CD4-positive, alpha-beta T cell treated with Interleukin-10 for 1 hour (primary cell): ENCODE measurements around the gene EEFSEC.

Source experiments
- DNase-seq: peaks from one replicate; pipeline ENCODE4 v3.0.0-alpha.2; 2020

The EEFSEC gene, protein sequence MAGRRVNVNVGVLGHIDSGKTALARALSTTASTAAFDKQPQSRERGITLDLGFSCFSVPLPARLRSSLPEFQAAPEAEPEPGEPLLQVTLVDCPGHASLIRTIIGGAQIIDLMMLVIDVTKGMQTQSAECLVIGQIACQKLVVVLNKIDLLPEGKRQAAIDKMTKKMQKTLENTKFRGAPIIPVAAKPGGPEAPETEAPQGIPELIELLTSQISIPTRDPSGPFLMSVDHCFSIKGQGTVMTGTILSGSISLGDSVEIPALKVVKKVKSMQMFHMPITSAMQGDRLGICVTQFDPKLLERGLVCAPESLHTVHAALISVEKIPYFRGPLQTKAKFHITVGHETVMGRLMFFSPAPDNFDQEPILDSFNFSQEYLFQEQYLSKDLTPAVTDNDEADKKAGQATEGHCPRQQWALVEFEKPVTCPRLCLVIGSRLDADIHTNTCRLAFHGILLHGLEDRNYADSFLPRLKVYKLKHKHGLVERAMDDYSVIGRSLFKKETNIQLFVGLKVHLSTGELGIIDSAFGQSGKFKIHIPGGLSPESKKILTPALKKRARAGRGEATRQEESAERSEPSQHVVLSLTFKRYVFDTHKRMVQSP

DNA sequence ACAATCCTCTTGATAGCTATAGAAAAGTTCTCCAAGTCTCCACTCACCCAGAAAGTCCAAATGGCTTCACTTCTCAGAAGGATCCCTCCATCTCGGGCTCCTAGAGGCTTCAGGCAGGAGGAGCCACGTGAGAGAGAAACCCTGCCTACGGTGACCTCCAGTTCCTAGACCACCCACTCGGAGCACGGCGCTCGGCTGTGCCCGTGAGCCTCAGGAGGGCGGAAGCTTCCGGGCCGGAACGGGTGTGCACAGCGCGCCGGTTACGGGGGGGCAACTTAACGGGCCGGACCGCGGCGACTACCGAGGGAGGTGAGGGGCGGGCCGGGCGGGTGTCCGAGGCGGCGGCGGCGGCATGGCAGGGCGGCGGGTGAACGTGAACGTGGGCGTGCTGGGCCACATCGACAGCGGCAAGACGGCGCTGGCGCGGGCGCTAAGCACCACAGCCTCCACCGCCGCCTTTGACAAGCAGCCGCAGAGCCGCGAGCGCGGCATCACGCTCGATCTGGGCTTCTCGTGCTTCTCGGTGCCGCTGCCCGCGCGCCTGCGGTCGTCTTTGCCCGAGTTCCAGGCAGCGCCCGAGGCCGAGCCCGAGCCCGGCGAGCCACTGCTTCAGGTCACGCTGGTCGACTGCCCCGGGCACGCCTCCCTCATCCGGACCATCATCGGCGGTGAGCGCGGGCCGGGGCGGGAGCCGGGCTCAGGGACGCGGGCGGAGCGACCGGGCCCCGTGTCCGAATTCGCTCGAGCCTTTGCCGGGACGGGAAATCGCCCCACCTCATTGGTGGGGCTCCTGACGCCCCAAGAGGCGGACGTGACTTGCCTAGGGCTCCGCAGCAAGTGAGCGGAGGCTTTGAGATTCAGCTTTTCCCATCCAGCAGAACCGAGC lies at the start of gene EEFSEC:
EEFSEC (plus strand) TSS at position 326 of the 886 bp plus-strand sequence; CDS start at position 353, 27 bp downstream.
- peak; percentile 90 for DNase-seq

DNA sequence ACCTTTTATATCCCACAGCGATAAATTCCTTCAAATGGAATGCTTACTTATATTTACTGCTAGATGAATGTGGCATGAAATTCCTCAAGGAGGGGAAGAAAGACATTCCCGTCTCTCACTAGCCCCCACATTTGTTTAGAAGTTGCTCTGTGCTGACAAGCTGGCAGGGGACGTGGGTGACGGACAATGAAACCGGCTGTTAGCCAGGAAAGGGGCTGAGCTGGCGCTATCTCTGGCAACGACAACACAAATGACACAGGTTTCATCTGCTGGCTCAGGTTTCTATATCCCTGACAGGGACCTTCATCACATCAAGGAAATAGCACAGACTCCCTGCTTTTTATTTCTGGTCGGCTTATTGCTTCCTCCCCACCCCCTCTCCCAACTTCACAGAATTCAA lies 45.4 kb upstream of the EEFSEC start:
- DNase-seq, result no peak

DNA sequence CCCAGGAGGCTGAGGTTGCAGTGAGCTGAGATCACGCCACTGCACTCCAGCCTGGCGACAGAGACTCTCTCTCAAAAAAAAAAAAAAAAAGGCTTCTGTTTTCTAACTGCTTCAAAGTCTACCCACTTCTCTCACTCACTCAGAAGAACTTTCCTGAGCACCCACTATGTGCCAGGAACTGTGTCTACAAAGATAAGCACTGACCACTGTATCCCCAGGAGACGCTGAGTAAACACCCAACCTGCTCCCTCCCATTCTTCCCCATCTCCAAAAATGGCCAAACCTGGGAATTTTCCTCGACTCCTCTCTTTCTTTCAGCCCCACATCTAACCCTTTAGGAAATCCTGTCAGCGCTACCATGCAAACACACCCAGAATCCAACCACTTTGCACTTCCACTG lies 42.1 kb upstream of the EEFSEC start:
- no peak for DNase-seq

DNA sequence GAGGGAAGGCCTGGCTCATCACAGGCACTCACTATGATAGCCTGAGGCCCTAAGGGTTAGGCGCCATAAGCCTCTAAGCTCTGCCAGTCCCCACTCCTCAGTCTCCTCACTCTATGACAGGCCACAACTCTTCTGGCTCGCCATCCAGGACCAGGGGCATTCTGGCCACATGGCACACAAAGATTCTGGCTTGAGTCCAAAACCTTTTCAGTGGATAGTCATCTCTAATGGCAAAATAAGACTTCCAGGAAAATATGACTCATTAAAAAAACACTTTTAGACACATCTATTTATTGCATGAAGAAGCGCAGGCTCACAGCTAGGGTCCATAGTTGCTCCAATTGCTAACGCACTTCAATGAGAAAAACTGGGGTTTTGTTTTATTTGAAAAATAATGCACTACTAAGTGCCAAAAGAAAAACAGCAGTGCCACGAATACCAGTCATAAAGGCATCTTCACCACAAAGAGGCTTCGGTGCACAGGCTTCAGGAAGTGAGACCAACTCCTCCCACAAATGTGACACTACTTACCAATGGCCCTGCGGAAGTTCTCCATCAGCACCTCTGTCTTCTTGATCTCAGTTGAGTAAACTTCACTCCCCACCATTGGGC lies 40.8 kb upstream of the EEFSEC start:
- DNase-seq, result peak; percentile 72

DNA sequence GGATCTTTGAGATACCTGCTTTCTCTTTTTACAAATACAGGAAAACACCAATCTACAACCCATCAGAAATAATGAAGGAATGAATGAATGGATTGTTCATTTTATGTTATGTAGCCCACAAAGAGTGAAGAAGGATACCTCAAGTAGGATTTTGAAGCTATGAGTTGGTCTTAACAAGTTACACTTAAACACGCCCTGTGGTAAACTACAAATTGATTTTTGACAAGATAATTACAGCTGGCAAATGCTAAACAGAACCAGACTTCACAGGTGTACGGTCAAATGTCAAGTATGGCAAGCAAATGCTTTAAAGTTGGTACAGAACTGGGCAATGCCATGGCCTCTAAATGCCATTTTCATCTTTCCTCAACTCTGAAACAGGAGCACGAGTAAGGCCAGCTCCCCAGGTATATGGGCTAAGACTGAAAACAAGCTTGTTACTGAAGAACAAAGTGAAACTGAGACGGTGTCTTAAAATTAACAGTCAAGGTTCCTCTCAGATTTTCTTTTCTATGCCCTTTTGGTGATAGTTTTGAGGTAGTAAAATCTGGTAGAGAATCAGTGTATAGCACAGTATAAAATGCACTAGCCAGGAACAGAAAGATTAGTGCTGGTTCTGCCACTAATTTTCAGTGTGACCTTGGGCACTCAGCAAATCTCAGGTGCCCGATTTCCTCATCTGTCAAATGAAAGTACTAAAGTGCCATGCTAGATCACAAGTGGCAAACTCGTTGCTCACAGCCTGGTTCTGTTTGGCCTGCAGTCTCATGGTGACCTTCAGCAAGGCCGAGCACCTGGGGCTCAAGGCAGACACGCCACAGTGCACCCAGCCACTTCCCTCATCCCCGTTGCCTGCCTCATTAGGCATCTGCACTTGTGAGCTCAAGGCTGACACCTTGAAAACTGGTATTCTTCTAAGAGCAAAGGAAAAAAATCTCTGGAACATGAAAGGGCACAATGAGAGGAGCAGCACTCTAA lies 39.2 kb upstream of the EEFSEC start:
- peak; percentile 23 for DNase-seq

DNA sequence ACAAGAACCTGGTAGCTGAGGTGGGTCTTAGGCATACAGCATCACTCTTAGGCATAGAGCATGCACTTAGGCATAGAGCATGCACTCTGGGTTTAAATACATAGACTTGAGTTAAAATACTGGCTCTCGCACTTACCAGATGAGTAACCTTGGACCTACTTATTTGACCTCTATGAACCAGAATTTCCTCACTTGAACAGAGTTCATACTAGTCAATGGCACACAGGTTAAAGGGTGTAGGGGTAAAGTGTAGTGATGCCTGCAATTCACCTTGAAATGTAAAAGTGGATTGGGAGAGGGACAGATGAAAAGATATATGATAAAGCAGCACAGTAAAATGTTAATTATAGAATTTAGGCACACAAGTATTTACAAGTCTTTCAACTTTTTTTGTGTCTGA lies 31.3 kb upstream of the EEFSEC start:
- no peak for DNase-seq

DNA sequence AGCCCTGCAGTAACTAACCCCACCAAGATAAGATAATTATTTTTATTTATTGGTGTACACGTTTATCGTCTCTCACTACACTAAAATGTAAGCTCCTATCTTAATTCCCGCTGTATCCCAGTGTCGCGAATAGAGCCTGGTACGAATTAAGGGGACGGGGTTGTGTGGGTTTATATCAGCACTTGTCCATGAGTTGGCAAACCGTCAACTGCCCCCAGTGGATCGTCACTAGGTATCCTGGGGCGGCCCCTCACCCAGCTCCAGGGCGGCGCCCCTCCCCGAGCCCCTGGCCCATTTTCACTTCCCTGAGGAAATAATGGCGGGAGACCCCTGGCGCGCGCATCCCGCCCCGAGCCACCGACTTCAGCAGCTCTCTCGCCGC lies 30.1 kb upstream of the EEFSEC start:
- DNase-seq, result no peak

DNA sequence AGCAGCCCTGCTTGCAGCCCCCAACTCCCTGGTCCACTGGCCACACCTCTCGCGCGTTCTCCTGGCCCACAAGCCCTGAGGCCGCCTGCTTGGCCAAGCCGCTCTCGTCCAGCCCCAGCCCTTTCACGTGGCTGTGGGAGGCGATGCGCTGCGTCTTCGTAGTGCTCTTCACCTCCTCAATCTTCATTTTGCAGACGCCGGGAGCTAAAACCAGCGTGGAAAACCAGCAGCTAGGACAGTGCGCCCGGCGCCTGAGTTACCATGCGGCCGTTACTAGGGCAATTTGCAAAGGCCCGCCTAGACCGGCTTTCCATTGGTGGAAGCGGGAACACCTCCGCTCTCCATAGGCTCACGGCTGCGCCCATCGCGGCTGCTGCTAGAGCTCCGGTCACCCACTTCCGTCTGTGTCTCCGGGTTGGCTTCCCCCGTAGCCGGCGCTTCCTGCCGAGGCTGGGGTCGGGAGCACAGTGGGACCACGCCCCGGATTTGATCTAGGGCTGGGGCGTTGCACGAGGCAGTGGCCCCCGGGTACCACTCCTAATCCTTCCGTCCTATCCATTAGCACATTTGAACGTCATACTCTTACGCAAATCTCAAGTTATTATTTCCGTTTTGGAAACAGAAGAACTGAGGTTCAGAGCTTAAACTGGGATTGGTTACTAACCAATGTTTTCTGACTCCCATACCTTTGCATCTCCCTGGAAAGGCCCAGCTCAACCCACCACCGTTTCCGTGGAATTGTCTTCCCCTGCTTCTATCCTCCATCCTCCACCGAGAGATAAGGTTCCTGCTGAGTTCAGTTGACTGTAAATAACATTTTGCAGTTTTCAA lies 29.5 kb upstream of the EEFSEC start, which contains the start of gene RUVBL1:
RUVBL1 (minus strand) TSS at position 275 of the 831 bp plus-strand sequence; CDS start at position 187, 88 bp downstream.
- peak; percentile 97 for DNase-seq

DNA sequence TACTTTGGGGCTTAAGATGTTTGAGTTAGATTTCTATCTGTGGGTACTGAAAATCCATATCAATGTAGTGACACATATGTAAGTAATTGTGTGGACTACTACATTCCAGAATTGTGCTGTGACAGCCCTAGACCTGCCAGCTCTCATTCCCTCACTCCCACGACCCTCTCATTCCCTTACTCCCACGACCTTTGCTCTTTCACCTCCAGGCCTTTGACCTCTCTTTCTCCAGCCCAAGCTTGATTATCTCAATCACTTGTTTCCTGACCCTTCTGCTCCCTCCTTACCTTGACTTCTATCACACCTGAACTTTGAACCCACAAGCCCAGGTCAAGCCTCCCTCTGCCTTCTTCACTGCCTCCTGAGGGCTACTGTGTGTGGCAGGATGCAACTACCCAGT lies 26.0 kb upstream of the EEFSEC start:
- DNase-seq, result no peak

DNA sequence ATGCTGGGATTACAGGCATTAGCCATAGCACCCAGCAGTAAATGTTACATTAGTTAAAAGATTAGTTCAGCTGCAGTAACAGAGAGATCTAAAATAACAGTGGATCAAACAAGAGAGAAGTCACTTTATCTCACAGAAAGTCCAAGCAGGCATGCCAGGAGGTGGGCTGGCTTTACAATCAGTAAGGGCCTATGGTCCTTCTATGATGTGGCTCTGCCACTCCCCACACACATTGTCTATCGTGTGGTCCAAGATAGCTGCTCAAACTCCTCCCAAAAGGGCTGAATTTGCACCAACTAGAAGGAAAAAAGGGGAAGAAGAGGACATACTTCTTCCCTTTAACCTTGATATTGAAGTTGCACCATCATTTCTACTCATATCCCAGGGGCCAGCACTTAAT lies 25.0 kb upstream of the EEFSEC start:
- no peak for DNase-seq

DNA sequence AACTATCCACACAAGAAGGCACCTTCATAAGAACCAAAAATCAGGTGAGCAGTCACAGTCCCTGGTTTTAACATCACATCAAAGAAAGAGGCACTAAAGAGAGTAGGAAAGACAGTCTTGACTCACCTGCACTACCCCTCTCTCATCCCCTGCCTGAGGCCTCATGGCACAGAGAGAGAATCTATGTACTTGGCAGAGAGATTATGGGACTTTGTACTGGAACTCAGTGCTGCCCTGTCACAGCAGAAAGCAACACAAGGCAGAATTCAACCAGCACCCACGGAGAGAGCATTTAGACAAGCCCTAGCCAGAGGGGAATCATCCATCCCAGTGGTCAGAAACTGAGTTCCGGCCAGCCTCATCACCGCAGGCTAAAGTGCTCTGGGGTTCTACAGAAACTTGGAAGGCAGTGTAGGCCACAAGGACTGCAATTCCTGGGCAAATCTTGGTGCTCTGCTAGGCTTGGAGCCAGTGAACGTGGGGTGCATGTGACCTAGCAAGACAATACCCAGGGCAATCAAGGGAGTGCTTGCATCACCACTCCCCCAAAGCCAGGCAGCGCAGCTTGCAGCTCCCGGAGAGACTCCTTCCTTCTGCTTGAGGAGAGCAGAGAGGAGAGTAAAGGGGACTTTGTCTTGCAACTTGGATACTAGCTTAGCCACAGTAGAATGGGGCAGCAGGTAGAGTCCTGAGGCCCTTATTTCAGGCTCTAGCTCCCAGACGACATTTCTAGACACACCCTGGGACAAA lies 21.2 kb upstream of the EEFSEC start:
- no peak for DNase-seq

DNA sequence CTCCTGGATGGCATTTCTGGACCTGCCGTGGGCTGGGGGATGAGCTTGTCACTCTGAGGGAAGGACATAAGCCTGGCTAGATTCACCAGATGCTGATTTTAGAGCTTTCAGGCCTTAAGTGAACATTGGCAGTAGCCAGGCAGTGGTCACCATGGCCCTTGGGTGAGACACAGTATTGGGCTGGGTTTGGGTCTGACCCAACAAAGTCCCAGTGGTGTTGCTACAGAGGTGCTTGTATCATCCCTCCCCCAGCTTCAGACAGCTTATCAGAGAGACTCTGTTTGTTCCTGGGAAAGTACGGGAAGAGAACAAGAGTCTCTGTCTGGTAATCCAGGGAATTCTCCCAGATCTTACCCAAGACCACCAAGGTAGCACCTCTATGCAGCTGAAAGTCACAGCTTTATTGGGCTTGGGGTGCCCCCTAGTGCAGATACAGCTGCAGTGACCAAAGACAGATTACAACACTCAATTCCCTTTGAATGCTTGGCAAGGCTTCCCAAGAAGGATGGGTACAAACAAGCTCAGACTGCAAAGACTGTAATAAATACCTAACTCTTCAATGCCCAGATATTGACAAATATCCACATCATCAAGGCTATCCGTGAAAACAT lies 19.9 kb upstream of the EEFSEC start:
- DNase-seq, result peak; percentile 70

DNA sequence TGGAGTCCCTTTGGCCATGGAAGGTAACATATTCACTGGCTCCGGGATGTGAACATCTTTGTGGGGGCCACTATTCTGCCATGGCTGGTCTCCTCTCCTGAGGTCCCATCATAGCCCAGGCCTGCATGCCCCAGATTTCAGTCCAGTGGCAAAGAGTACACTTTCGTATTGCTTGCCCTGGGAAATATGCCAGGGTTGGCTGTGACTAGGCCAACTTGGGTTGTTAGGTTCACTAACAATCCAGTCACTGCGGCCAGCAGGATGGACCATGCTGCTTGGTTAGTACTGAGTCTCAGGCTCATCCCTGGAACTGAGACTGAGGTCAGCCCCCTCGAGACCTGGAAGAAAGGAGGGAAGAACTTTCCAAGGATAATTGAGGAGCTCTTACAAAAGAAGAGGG lies 9.8 kb upstream of the EEFSEC start:
- no peak for DNase-seq

DNA sequence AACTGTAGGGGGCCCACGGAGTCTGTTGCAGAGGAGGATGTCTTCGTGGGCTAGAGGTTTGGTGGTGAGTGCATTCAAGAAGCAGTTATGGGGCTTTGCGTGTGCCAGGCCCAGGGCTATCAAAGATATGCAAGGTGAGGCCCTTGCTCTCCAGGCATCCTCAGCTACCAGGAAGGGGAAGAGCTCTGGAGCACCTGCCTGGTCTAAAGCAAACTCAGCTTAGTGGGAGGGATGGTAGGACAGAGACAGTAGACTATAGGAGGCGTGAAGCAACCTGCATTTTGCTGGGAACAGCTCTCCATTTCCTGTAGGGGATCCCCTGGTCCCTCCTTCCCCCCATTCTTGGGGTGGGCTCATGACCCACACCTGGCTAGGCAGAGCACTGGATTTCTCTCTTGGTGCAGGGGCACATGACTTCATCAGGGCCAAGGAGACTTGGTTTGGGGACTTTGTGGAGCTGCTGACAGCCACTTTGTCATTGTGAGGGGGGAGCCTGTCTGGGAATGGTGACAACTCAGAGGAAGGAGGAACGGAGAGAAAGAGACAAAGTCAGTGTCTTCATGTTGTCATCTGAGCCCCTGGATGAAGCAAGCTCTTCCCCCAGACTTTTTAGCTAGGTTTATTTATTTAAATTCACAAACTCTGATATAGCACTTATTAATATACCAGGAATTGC lies 8.6 kb upstream of the EEFSEC start:
- no peak for DNase-seq

DNA sequence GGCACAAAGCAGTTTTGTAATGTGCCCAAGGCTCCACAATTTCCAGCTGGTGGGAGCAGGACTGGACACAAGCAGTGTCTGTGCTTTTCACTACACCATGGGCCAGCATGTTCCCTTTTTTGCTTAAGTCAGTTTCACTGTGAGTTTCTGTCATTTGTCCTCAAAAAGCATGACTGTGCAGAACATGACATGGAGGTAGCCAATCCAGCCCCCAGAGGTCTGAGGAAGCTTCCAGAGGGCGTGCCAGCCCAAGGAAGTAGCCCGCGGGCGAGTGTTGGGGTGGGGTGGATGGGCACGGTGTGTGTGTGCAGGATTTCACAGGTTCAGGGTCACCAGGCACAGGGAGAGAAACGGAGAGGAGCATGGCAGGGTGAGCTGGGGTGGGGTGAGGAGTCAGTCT lies 8.0 kb upstream of the EEFSEC start:
- no peak for DNase-seq

DNA sequence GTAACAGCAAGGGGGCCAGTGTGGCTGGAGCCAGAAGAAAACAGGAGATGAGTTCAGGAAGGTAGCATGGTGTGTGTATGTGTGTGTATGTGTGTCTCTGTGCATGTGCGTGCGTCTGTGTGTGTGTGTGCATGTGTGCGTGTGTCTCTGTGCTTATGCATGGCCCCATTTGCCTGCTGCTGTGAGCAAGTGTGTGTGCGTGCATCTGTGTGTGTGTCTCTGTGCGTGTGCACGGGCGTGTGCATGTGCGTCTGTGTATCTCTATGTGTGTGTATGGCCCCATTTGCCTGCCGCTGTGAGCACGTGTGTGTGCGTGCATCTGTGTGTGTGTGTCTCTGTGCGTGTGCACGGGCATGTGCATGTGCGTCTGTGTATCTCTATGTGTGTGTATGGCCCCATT lies 7.1 kb upstream of the EEFSEC start:
- no peak for DNase-seq

DNA sequence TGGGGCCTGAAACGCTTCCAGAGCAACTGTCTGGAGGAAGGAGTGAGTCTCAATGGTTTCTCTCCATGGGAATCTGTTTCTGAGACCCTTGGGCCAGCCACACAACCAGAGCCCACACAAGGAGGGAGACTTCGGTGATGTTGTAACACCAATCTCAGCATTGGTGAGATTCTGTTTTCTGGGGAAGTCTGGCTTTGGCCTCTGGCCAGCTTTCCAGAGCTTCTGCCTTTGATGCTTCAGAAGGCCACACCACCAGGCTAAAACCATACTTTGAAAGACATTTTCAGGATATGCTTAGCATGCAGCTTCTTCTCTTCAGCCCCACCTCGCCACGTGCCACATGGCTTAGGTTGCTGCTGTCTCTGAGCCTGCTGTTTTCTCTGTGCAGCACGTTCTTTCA lies 3.6 kb upstream of the EEFSEC start:
- DNase-seq, result no peak

DNA sequence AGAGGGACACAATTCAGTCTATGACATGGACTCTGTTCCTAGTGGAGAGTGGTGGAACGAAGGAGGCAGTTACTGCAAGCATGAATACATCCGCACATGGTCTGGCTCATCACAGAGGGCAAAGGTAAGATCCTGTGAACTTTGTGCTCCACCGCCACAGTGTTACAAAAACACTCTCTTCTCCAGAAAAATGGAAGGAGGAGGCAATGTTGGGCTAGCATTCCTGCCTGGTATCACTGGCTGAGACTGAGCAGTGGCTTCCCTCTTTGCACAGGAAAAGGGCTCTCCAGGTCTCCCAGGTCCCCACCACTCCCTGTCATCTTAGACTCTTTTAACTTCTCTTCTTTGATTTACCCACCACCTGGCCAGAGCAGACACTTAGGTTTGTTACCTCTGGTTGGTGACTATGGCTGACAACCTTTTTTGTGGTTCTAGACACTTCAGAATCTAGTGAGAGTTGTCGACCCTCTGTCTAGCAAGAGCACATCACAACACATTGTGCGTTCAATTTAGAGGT lies 1.5 kb upstream of the EEFSEC start:
- DNase-seq, result peak; percentile 3
